ENCODE results near the gene PSMA7. TPM values are rescaled to one million over a fixed set of nuclear protein-coding genes. Genes with fewer than 3 reads are reported as not detected.

PSMA7 gene
- total and polyA plus RNA-seq, 9 donors = 105 to 214 (median 168) TPM

GRCh38 chr20:62088258-62089127, 54.7 kb downstream of the PSMA7 start:
- Histone ChIP-seq H3K36me3 (no peaks in the 10 kb centered on the region), H3K27me3 (no peaks in the 10 kb centered on the region), H3K4me3 (no peak overlapping the region), H3K4me1 (ENCODE audit: insufficient read depth) (no peaks in the 10 kb centered on the region), H3K27ac (no peak overlapping the region), H3K9me3 (peaks cover 0 to 3% of the 10 kb centered on the region in 2 donors)
- no peak for DNase-seq
- intact Hi-C loops (cut with DNase I) = no loop called here
- whole genome bisulfite sequencing, 3 donors = 53 to 57% (median 55%) methylated on average over 15 of the region's 15 CpGs
- TF ChIP-seq, protein P1, sequence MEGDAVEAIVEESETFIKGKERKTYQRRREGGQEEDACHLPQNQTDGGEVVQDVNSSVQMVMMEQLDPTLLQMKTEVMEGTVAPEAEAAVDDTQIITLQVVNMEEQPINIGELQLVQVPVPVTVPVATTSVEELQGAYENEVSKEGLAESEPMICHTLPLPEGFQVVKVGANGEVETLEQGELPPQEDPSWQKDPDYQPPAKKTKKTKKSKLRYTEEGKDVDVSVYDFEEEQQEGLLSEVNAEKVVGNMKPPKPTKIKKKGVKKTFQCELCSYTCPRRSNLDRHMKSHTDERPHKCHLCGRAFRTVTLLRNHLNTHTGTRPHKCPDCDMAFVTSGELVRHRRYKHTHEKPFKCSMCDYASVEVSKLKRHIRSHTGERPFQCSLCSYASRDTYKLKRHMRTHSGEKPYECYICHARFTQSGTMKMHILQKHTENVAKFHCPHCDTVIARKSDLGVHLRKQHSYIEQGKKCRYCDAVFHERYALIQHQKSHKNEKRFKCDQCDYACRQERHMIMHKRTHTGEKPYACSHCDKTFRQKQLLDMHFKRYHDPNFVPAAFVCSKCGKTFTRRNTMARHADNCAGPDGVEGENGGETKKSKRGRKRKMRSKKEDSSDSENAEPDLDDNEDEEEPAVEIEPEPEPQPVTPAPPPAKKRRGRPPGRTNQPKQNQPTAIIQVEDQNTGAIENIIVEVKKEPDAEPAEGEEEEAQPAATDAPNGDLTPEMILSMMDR (IDR thresholded peaks at IDR 0.05) = no peak
- TF ChIP-seq POLR2A (IDR thresholded peaks at IDR 0.05) = no peak

DNA sequence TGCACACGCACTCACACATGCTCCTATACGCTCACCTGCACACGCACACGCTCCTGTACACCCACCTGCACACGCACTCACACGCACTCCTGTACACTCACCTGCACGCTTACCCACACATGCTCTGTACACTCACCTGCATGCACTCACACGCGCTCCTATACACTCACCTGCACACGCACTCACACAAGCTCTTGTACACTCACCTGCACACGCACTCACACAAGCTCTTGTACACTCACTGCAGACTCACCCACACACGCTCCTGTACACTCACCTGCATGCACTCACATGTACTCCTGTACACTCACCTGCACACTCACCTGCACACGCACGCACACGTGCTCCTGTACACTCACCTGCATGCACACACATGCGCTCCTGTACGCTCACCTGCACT, 55.6 kb downstream of the PSMA7 start:
- Histone ChIP-seq H3K36me3 (no peaks in the 10 kb centered on the region), H3K4me1 (ENCODE audit: insufficient read depth) (no peaks in the 10 kb centered on the region), H3K27ac (no peak overlapping the region), H3K9me3 (no peaks in the 10 kb centered on the region), H3K4me3 (no peak overlapping the region), H3K27me3 (no peaks in the 10 kb centered on the region)
- intact Hi-C loops (cut with DNase I) = no loop called here
- no peak for DNase-seq
- WGBS, 3 donors = 82 to 93% (median 87%) methylated on average over 17 of the region's 17 CpGs
- TF ChIP-seq, protein P1 (IDR thresholded peaks at IDR 0.05) = no peak
- TF ChIP-seq POLR2A (IDR thresholded peaks at IDR 0.05) (no peak), EP300 (IDR thresholded peaks at IDR 0.05) (no peak)

- no peaks in the 10 kb centered on the region for H3K27me3 ChIP-seq
- no peaks in the 10 kb centered on the region for H3K9me3 ChIP-seq
- H3K36me3 ChIP-seq = no peaks in the 10 kb centered on the region
Observed at GRCh38 chr20:62087227-62087626, 56.0 kb downstream of the PSMA7 start.

More at GRCh38 chr20:62087227-62087626, 56.0 kb downstream of the PSMA7 start:
- no peak for TF ChIP-seq EP300 (IDR thresholded peaks at IDR 0.05)
- TF ChIP-seq, protein P1 (IDR thresholded peaks at IDR 0.05) = no peak
- no peak for TF ChIP-seq POLR2A (IDR thresholded peaks at IDR 0.05)
- no peak for DNase-seq
- 15 to 29% (median 17%) methylated on average over 11 of the region's 11 CpGs for WGBS, 3 donors
- H3K4me3 ChIP-seq = no peak overlapping the region
- H3K4me1 ChIP-seq (ENCODE audit: insufficient read depth) = no peaks in the 10 kb centered on the region
- intact Hi-C loops (cut with DNase I) = no loop called here
- no peak overlapping the region for H3K27ac ChIP-seq

Other genes with a start within 250 kb of the PSMA7 start
- gene TAF4, start 77.5 kb downstream of the PSMA7 start, total RNA-seq = 10 to 100 TPM; 15.6 to 34.7 (median 28.1) TPM
- 10 to 100 TPM in 1 of 2 donors, 1 to 10 TPM in 1; 9.3 to 14.2 TPM for gene TAF4, start 77.5 kb downstream of the PSMA7 start, polyA plus RNA-seq
- gene LSM14B, start 20.9 kb downstream of the PSMA7 start, total RNA-seq = 10 to 100 TPM; 21.5 to 62.2 (median 56.1) TPM
- gene LSM14B, start 20.9 kb downstream of the PSMA7 start, polyA plus RNA-seq = 10 to 100 TPM; 21.7 to 39.8 TPM
- 10 to 100 TPM in 6 of 7 donors, 1 to 10 TPM in 1; 9.5 to 14.3 (median 12.4) TPM for gene SS18L1, start 375 bp upstream of the PSMA7 start, total RNA-seq
- gene SS18L1, start 375 bp upstream of the PSMA7 start, polyA plus RNA-seq = 1 to 10 TPM; 7.7 to 8.7 TPM
- gene MTG2, start 39.6 kb upstream of the PSMA7 start, total RNA-seq = 10 to 100 TPM; 16.2 to 36.9 (median 33.3) TPM
- gene MTG2, start 39.6 kb upstream of the PSMA7 start, polyA plus RNA-seq = 10 to 100 TPM; 12.7 to 35.5 TPM
- gene HRH3, start 76.9 kb upstream of the PSMA7 start, total RNA-seq = not detected
- not detected for gene HRH3, start 76.9 kb upstream of the PSMA7 start, polyA plus RNA-seq
- 10 to 100 TPM; 17.9 to 42.2 (median 36.6) TPM for gene OSBPL2, start 95.1 kb upstream of the PSMA7 start, total RNA-seq
- gene OSBPL2, start 95.1 kb upstream of the PSMA7 start, polyA plus RNA-seq = 10 to 100 TPM; 14.2 to 30.1 TPM
- gene ADRM1, start 159.6 kb upstream of the PSMA7 start, total RNA-seq = 100 to 1,000 TPM in 1 of 7 donors, 10 to 100 TPM in 6; 42.8 to 109 (median 56.3) TPM
- 10 to 100 TPM in 1 of 2 donors, 1 to 10 TPM in 1; 7.8 to 52.5 TPM for gene ADRM1, start 159.6 kb upstream of the PSMA7 start, polyA plus RNA-seq
- gene LAMA5, start 223.9 kb upstream of the PSMA7 start, total RNA-seq = 100 to 1,000 TPM in 1 of 7 donors, 10 to 100 TPM in 6; 24.7 to 115 (median 51.2) TPM
- gene LAMA5, start 223.9 kb upstream of the PSMA7 start, polyA plus RNA-seq = 10 to 100 TPM in 1 of 2 donors, 1 to 10 TPM in 1; 4.7 to 42.2 TPM
- gene RPS21, start 243.7 kb upstream of the PSMA7 start, total RNA-seq = 1,000 to 10,000 TPM; 2,424 to 8,739 (median 2,977) TPM
- gene RPS21, start 243.7 kb upstream of the PSMA7 start, polyA plus RNA-seq = 1,000 to 10,000 TPM; 1,038 to 9,967 TPM

Data from ovary (tissue), 9 donors.